Epithelial cell of esophagus (primary cell): ENCODE results near the gene SLC22A23.

Source experiments
- DNase-seq: peaks from one replicate; pipeline ENCODE4 v3.0.0; 2010; ENCODE audit warnings: low read depth
- H3K4me3 ChIP-seq: 2 replicates; pipeline ENCODE4 v1.5.1; 2011; ENCODE audit warnings: mild to moderate bottlenecking, low read length, control low read depth
- TF ChIP-seq, protein P1 (sequence below): IDR thresholded peaks from 2 replicates; pipeline ENCODE4 v1.5.1; 2011; ENCODE audit warnings: low read depth, mild to moderate bottlenecking, low read length, control low read depth, inconsistent platforms; ENCODE audit not compliant: insufficient read depth; ENCODE audit errors: missing control alignments

Gene SLC22A23

DNA sequence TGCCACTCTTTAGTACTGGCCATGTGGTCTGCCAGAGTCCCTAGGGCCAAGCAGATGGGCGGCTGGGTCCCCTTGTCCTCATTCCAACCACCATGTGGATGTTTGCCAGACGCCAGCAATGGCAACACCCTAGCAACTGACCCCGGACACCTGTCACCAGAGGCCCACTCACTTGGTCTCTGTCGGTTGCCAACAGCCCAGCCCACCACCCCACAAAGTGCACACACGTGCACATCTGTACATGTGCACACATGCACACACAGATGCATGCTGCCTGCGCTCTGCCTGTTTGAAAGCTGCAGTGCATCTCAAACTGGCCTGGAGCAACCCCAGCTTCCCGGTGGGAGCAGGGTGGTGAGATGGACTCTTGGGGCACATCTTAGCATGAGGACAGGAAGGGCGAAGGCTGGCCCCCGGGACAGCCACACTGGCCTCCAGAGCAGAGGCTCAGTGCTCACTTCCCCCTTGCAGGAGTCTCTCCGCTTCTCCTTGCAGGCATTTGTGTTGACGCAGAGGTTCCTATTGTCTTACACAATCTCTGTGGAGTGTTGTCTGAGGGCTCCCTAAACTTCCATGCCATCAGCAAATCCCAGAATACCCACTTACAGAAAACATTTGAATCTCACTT lies 144.1 kb downstream of the SLC22A23 start:
- DNase-seq, result no peak
- H3K4me3 ChIP-seq, result no peak overlapping the region
- TF ChIP-seq, protein P1, sequence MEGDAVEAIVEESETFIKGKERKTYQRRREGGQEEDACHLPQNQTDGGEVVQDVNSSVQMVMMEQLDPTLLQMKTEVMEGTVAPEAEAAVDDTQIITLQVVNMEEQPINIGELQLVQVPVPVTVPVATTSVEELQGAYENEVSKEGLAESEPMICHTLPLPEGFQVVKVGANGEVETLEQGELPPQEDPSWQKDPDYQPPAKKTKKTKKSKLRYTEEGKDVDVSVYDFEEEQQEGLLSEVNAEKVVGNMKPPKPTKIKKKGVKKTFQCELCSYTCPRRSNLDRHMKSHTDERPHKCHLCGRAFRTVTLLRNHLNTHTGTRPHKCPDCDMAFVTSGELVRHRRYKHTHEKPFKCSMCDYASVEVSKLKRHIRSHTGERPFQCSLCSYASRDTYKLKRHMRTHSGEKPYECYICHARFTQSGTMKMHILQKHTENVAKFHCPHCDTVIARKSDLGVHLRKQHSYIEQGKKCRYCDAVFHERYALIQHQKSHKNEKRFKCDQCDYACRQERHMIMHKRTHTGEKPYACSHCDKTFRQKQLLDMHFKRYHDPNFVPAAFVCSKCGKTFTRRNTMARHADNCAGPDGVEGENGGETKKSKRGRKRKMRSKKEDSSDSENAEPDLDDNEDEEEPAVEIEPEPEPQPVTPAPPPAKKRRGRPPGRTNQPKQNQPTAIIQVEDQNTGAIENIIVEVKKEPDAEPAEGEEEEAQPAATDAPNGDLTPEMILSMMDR, result no peak

DNA sequence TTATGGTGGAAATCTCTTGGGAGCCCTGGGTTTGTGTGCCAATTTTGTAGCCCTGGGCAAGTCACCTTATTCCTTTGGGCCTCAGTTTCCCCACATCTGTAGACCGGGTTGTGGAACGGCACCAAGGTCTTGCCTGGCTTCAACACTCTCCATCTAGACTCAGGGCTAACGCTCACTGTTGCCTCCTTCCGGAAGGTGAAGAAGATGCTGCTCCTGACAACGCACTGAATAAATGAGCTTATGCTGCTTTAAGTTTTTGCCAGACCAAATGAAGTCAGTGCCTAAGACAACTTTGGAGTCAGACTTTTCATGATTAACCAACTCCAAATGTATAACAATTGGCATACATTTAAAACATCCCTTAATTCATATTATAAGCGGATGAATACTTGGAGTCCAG lies 145.0 kb downstream of the SLC22A23 start:
- DNase-seq, result no peak
- TF ChIP-seq, protein P1, result no peak
- no peak overlapping the region for H3K4me3 ChIP-seq

DNA sequence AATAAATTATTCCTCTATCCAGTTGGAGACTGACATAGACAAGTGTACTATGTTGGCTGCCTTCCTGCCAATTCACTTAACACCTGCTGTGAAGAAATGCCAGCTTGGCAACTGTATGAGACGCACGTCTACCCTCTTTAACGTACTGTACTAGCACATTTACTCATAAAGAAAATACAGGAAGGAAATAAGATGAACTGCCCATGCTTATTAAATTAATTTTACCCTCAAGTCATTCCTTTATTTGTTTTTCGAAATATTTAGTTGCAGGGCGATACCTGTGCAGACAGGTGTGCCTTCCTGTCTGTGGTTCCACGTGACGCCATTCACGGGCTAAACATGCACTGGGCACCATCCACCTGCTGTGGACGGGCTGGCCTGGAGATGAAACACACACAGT lies 146.1 kb downstream of the SLC22A23 start:
- DNase-seq, result peak; percentile 83
- TF ChIP-seq, protein P1, result no peak
- H3K4me3 ChIP-seq, result no peak overlapping the region

DNA sequence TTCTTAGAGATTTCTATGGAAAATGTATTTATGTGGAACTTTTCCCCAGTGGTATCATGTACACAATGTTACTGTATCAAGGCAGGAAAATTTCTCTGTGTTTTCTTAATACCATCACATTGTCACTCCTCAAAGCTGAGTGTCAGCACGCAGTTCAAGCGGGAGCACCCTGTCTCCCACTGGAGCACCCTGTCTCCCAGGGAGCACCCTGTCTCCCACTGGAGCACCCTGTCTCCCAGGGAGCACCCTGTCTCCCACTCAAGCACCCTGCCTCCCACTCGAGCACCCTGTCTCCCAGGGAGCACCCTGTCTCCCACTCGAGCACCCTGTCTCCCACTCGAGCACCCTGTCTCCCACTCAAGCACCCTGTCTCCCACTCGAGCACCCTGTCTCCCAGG lies 146.8 kb downstream of the SLC22A23 start:
- TF ChIP-seq, protein P1, result no peak
- no peak overlapping the region for H3K4me3 ChIP-seq
- no peak for DNase-seq

GRCh38 chr6:3309391-3310050 lies 147.3 kb downstream of the SLC22A23 start:
- TF ChIP-seq, protein P1, result no peak
- no peak for DNase-seq
- H3K4me3 ChIP-seq, result no peak overlapping the region

- H3K4me3 ChIP-seq, result no peak overlapping the region
- DNase-seq, result no peak
Observed at GRCh38 chr6:3308106-3308505, 148.7 kb downstream of the SLC22A23 start.

DNA sequence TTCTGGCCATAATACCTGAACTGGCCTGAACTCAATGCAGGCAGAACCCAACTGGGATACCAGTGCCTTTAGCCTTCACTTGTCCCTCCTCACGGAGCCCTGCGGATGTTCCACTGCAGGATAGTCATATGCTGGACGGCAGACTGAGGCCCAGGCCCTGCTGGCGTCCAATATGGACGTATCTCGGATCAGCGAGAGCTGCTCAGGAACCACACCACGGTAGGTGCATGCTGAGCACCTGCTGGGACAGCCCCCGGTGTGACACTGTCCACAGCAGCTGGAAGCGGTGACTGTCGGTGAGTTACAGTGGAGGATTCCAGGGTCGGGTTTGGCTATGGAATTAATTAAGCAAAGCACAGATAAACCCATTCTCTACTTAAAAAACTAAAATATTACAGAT lies 149.4 kb downstream of the SLC22A23 start:
- DNase-seq, result no peak
- TF ChIP-seq, protein P1, result no peak
- H3K4me3 ChIP-seq, result no peak overlapping the region

More at GRCh38 chr6:3308106-3308505, 148.7 kb downstream of the SLC22A23 start:
- TF ChIP-seq, protein P1, result no peak
